HepG2 (cell line): ENCODE measurements around the gene YIPF7. TPM values are rescaled to one million over a fixed set of nuclear protein-coding genes. Genes with fewer than 3 reads are reported as not detected.

ENCODE experiments used
- ATAC-seq: fragments of 200-7000 bp; cut with Tn5 transposase; 3 replicates; pipeline ENCODE4 v1.9.1; 2020; ENCODE audit warnings: mild to moderate bottlenecking, moderate library complexity
- BruUV-seq: library from RNA; stranded (reverse); fragments of 400-500 nt; replicated peaks from 2 replicates; lab custom pipeline; 2021; lab: Mats Ljungman, UMichigan
- CTCF ChIA-PET: fragments of 300-600 bp; formaldehyde crosslinking; extraction: SDS; loops from one replicate; lab custom pipeline; 2021; ENCODE audit warnings: low total read pairs, inconsistent platforms, low intra/inter-chr PET ratio; lab: Yijun Ruan, JAX
- POLR2A ChIA-PET: fragments of 350-600 bp; sonication (Branson Sonifier 250); formaldehyde crosslinking; loops from one replicate; lab custom pipeline; 2020; ENCODE audit warnings: antibody characterized with exemption, inconsistent platforms; lab: Yijun Ruan, JAX
- DNase-seq: peaks from one replicate; pipeline ENCODE4 v3.0.0-alpha.2; 2015; ENCODE audit warnings: low spot score
- FAIRE-seq: peaks from 3 replicates; lab custom pipeline; 2011; peaks lifted over from hg19 to GRCh38; lab: Jason Lieb, UNC
- H2AFZ ChIP-seq: one replicate; pipeline ENCODE4 v1.6.1; 2011; ENCODE audit warnings: low read length, inconsistent platforms
- H3K27ac ChIP-seq: fragments of 300-600 bp; 3 replicates; pipeline ENCODE4 v1.8.0; 2011; ENCODE audit warnings: mixed run types, mild to moderate bottlenecking, mixed read lengths, low read length, inconsistent platforms; ENCODE audit not compliant: insufficient read depth; ENCODE audit errors: extremely low read length
- H3K27me3 ChIP-seq, 2 experiments: fragments of 200-600 bp in 1 of 2; 2 replicates in 1 of 2; 3 replicates in 1 of 2; pipeline versions ENCODE4 v1.6.0 to v1.8.0; 2011; ENCODE audit warnings: low read length in 2 of 2, mild to moderate bottlenecking in 2 of 2, moderate library complexity in 2 of 2, inconsistent platforms in 1 of 2; ENCODE audit not compliant: insufficient read depth in 2 of 2, control insufficient read depth in 1 of 2
- H3K36me3 ChIP-seq, 2 experiments: fragments of 200-600 bp in 1 of 2; replicated peaks in 1 of 2; 2 replicates in 1 of 2; 3 replicates in 1 of 2; pipeline versions ENCODE4 v1.5.1 to v1.8.0; 2011; ENCODE audit warnings: low read length in 2 of 2, inconsistent platforms in 1 of 2; ENCODE audit not compliant: insufficient read depth in 2 of 2, control insufficient read depth in 1 of 2
- H3K4me1 ChIP-seq: 2 replicates; pipeline ENCODE4 v1.5.1; 2012; ENCODE audit warnings: low read length, inconsistent platforms; ENCODE audit not compliant: insufficient read depth
- H3K4me2 ChIP-seq: 2 replicates; pipeline ENCODE4 v1.6.0; 2011; ENCODE audit warnings: low read depth, low read length, inconsistent platforms
- H3K4me3 ChIP-seq, 3 experiments: fragments of 200-600 bp in 1 of 3; sonication (generic), shearing (Covaris generic) in 1 of 3; replicated peaks in 1 of 3; 2 replicates each; pipeline ENCODE4 v1.5.1; 2011 to 2016; ENCODE audit warnings: low read length in 3 of 3, inconsistent platforms in 2 of 3, low read depth in 2 of 3, mild to moderate bottlenecking in 2 of 3, control low read depth in 1 of 3, mixed read lengths in 1 of 3; ENCODE audit not compliant: insufficient read depth in 1 of 3
- H3K79me2 ChIP-seq: one replicate; pipeline ENCODE4 v1.6.1; 2011; ENCODE audit warnings: low read length, inconsistent platforms; ENCODE audit not compliant: insufficient read depth
- H3K9ac ChIP-seq: 2 replicates; pipeline ENCODE4 v1.6.0; 2011; ENCODE audit warnings: mild to moderate bottlenecking, low read depth, low read length, inconsistent platforms; ENCODE audit not compliant: insufficient read depth
- H3K9me3 ChIP-seq: 2 replicates; pipeline ENCODE4 v1.5.1; 2012; ENCODE audit warnings: mild to moderate bottlenecking, low read length
- H4K20me1 ChIP-seq: 2 replicates; pipeline ENCODE4 v1.6.0; 2011; ENCODE audit warnings: inconsistent platforms, mild to moderate bottlenecking, low read length, moderate library complexity; ENCODE audit not compliant: insufficient read depth
- AHDC1 ChIP-seq: sonication (generic); formaldehyde crosslinking; IDR thresholded peaks from 2 replicates; pipeline ENCODE4 v1.5.1; 2020; ENCODE audit warnings: mild to moderate bottlenecking, missing genetic modification reagents, borderline replicate concordance
- MATR3 ChIP-seq: sonication (generic); formaldehyde crosslinking; IDR thresholded peaks from 2 replicates; pipeline ENCODE4 v1.4.0; 2020; ENCODE audit warnings: missing genetic modification reagents
- MYC ChIP-seq: sonication (generic); formaldehyde crosslinking; IDR thresholded peaks from 2 replicates; pipeline ENCODE4 v1.9.0; 2021; ENCODE audit warnings: missing genetic modification reagents, borderline replicate concordance
- THAP9 ChIP-seq: sonication (generic); formaldehyde crosslinking; IDR thresholded peaks from 2 replicates; pipeline ENCODE4; 2020; ENCODE audit warnings: missing genetic modification reagents, mild to moderate bottlenecking, borderline replicate concordance
- ZFP41 ChIP-seq: sonication (generic); formaldehyde crosslinking; IDR thresholded peaks from 2 replicates; pipeline ENCODE4 v1.4.0; 2020; ENCODE audit warnings: mild to moderate bottlenecking, missing genetic modification reagents, borderline replicate concordance
- ZNF770 ChIP-seq: sonication (generic); formaldehyde crosslinking; IDR thresholded peaks from 2 replicates; pipeline ENCODE4 v1.5.0; 2020; ENCODE audit warnings: mild to moderate bottlenecking, missing genetic modification reagents
- ZSCAN5A ChIP-seq: sonication (generic); formaldehyde crosslinking; IDR thresholded peaks from 2 replicates; pipeline ENCODE4 v1.8.0; 2022; ENCODE audit warnings: mild to moderate bottlenecking, missing genetic modification reagents, borderline replicate concordance
- WGBS: methylation state at CpG from one replicate; pipeline ENCODE4 v1.1.6; 2017; ENCODE audit warnings: low lambda C conversion rate; 5-methylcytosine and 5-hydroxymethylcytosine counted together
- in situ Hi-C: cut with HindIII; loops from 2 replicates; pipeline ENCODE4 v1.10.0; 2017; ENCODE audit warnings: low pct_unique_long_range_greater_than_20kb; ENCODE audit not compliant: extremely low pct_ligation_motif_present
- intact Hi-C: fragments of 100-400 bp; cut with micrococcal nuclease; formaldehyde crosslinking; loops from one replicate; pipeline ENCODE4 v1.10.0; 2022; ENCODE audit not compliant: unreplicated experiment
- polyA plus RNA-seq, 8 experiments: library from polyadenylated mRNA; depleted of rRNA in 3 of 8; stranded (reverse) in 7 of 8; unstranded in 1 of 8; fragments of >200 nt; fragmentation: Illumina TruSeq in 4 of 8; extraction: Trizol in 4 of 8; gene quantifications; 2 replicates each; pipeline versions ENCODE4 v1.2.1 to v1.2.3, GENCODE V29; 2011 to 2016; ENCODE audit warnings: low read depth in 4 of 8, missing spikeins in 1 of 8, mixed read lengths in 1 of 8; ENCODE audit not compliant: insufficient read depth in 1 of 8
- total RNA-seq, 5 experiments: library from RNA; depleted of rRNA; stranded (reverse); fragments of >200 nt; fragmentation: Illumina TruSeq; extraction: Trizol; gene quantifications; 2 replicates each; pipeline ENCODE4 v1.2.3, GENCODE V29; 2016; ENCODE audit warnings: low read depth in 1 of 5

The YIPF7 gene
- total and polyA plus RNA-seq, 2 of the 13 experiments (the other 11 are each of a cell fraction or from before 2014, with no cell fraction given) = 0.12 TPM; not detected in 1

- no peak for TF ChIP-seq THAP9 (CRISPR knock-in tag)
- TF ChIP-seq MATR3 (CRISPR knock-in tag) = no peak
- TF ChIP-seq ZSCAN5A = no peak
Measured at GRCh38 chr4:44632733-44633132, 18.7 kb downstream of the YIPF7 start (continued).

- ATAC-seq (no peak), FAIRE-seq (no peak), DNase-seq (no peak)
- Histone ChIP-seq H4K20me1 (no peaks in the 10 kb centered on the region), H3K79me2 (no peaks in the 10 kb centered on the region), H2AFZ (no peak overlapping the region), H3K4me1 (no peaks in the 10 kb centered on the region), H3K27me3 (no peaks in the 10 kb centered on the region), H3K36me3 (no peaks in the 10 kb centered on the region), H3K9ac (no peak overlapping the region), H3K27ac (no peak overlapping the region), H3K9me3 (no peaks in the 10 kb centered on the region), H3K4me3 (no peak overlapping the region), H3K4me2 (no peak overlapping the region)
- POLR2A ChIA-PET = no interaction called here
- intact Hi-C loops (loop anchor here (5.0 kb wide), 1 partner anchor 855 kb away; no protein-coding TSS in a partner anchor), in situ Hi-C loops (loop anchor here (25.0 kb wide), 2 partner anchors 1495 to 1645 kb away; no protein-coding TSS in a partner anchor)
- WGBS = 47% methylated on average over 4 of the region's 4 CpGs
- CTCF ChIA-PET = no interaction called here
- BruUV-seq = no TSS peak
- TF ChIP-seq ZNF770 = no peak
- no peak for TF ChIP-seq MYC (CRISPR knock-in tag)
- no peak for TF ChIP-seq AHDC1 (CRISPR knock-in tag)
- no peak for TF ChIP-seq ZFP41
Measured at GRCh38 chr4:44632089-44632488, 19.3 kb downstream of the YIPF7 start.
